Activated gamma-delta T cell treated with anti-CD3 and anti-CD28 coated beads, Interleukin-2, amount 50 U/mL, for 16 hours (primary cell): ENCODE results near the gene DDAH2.
A peak's percentile ranks its signal among the peaks of the same experiment; 100 is the strongest.

ENCODE experiments used
- DNase-seq: peaks from one replicate; pipeline ENCODE4 v3.0.0-alpha.2; 2020; ENCODE audit warnings: low read depth

DDAH2 gene

DNA sequence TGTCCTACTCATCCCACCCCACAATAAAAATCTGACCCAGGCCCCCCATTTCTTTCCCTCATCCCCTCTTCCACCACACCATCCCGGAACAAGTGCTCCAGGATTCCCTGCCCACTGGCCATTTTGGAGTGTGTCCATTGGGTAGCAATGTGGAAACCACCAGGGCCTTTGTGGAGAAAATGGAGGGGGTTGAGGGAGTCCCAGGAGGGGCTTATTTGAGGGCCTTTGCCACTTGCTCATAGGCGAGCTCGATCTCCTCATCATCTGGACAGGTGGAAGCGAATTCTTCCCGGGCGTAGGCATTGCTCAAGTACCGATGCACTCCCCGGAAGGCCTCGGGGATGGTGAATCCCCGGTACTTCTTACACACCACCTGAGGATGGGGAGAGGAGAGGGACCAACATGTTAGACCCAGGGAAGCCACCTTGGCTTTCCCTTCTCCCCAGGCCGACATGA, 1.6 kb upstream of the DDAH2 start:
- no peak for DNase-seq

GRCh38 chr6:31729979-31730630, 1.0 kb upstream of the DDAH2 start:
- DNase-seq: peak; percentile 56

- DNase-seq: peak; percentile 71
These were observed 448 bp upstream of the DDAH2 start for GRCh38 chr6:31729515-31729978.

GRCh38 chr6:31727717-31728671, 1.1 kb downstream of the DDAH2 start:
- no peak for DNase-seq

DNA sequence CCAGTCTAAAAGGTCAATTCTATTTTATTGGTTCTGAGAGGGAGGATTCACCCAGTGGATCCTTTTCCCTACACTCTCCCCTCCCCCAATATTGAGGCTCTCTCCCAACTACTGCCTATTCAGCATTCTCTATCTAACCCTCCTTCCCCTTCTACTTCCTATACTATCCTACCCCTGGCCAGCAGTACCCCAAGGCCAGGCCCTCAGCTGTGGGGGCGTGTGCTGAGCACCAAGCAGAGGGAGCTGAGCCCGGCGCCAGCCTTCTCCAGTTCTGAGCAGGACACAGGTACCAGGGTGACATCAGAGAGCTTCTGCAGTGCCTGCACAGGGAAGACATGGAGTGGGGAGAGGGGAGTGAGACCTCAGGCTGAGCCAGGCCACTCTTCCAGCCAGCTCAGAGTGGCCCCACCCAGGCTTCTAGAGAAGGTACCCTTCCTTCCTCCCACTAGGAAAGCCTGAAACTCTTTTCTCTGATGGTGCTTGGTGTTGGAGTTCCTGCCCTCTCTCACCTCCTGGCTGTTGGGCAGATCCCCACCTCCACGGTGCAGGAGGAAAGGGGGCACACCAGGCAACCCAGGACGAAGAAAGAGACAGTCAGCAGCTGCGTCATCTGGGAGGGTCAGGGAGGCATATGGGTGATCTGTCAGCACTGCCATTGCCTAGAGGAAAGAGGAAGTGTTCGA, 1.9 kb downstream of the DDAH2 start:
- no peak for DNase-seq

DNA sequence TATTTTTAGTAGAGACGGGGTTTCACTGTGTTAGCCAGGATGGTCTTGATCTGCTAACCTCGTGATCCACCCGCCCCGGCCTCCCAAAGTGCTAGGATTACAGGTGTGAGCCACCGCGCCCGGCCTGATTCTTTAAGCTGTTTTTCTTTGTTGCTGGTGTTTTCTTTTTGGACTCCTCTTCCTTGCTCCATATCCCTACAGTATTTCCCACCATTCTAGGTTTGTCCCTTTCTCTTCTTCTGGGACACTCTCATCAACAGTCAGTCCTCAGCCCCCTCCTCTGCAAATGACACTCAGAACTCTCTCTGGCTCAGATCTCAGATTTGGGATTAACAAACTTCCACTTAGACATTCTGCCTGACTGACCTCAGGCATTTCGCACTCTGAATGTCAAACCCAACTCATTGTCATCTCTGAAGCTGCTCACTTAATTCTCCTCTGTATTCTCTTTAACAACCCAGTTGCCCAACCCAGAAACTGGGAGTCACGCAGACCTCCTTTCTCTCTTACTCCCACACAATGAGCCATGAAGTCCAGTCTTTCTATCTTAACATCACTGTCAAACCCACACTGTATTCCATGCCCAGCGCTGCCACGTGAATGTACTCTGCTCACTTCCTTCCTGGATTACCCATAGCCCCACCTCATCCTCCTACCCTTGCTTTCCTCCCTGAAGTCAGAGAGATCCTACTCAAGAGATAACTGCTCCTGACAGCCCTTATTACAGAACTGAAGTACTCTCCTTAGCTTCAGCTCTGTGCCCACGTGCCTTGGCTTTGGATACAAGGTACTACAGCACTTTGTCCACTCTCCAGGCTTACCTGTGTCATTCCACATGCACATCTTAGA, 3.4 kb downstream of the DDAH2 start:
- DNase-seq: no peak

GRCh38 chr6:31723980-31724691, 5.0 kb downstream of the DDAH2 start:
- DNase-seq: no peak

- DNase-seq: no peak
These were observed 5.7 kb downstream of the DDAH2 start, which contains the start of gene MPIG6B for GRCh38 chr6:31723245-31723979. MPIG6B (plus strand) TSS chr6:31723373; CDS start chr6:31723384, 11 bp downstream.

GRCh38 chr6:31722173-31722572, 6.9 kb downstream of the DDAH2 start:
- no peak for DNase-seq

GRCh38 chr6:31721351-31722020, 7.6 kb downstream of the DDAH2 start, which contains the start of gene LY6G6C:
LY6G6C (minus strand) TSS chr6:31721746; CDS start chr6:31721679, 67 bp downstream.
- no peak for DNase-seq

DNA sequence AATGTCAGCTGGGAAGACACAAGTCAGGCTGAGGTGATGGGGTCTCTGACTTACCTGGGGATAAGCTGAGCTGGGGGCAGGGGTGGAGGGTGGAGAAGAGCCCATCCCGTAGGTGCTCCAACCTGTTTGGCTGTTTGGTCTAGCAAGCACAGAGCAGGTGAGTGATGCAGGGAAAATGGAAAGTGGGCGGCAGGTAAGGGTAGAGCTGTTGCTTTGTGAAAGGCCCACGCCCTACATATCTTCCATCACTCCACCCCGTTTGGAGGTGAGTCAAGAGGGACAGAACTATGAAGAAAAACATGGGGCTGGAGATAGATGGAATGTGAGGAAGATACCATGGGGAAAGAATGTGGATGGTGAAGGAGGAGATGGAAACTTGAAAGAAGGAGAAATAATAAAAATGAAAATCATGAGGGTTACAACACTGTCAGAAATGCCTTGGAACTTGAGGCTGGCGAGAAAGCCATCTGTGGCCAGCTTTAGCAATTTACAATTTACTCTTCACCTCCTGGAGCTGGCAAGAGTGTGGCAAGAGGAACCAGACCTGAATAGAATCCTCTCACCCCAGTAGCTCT, 8.8 kb downstream of the DDAH2 start:
- DNase-seq: no peak

GRCh38 chr6:31719001-31719400, 10.1 kb downstream of the DDAH2 start:
- DNase-seq: no peak

- no peak for DNase-seq
These were observed 10.8 kb downstream of the DDAH2 start for GRCh38 chr6:31718265-31718664.

GRCh38 chr6:31717499-31718222, 11.4 kb downstream of the DDAH2 start:
- no peak for DNase-seq

DNA sequence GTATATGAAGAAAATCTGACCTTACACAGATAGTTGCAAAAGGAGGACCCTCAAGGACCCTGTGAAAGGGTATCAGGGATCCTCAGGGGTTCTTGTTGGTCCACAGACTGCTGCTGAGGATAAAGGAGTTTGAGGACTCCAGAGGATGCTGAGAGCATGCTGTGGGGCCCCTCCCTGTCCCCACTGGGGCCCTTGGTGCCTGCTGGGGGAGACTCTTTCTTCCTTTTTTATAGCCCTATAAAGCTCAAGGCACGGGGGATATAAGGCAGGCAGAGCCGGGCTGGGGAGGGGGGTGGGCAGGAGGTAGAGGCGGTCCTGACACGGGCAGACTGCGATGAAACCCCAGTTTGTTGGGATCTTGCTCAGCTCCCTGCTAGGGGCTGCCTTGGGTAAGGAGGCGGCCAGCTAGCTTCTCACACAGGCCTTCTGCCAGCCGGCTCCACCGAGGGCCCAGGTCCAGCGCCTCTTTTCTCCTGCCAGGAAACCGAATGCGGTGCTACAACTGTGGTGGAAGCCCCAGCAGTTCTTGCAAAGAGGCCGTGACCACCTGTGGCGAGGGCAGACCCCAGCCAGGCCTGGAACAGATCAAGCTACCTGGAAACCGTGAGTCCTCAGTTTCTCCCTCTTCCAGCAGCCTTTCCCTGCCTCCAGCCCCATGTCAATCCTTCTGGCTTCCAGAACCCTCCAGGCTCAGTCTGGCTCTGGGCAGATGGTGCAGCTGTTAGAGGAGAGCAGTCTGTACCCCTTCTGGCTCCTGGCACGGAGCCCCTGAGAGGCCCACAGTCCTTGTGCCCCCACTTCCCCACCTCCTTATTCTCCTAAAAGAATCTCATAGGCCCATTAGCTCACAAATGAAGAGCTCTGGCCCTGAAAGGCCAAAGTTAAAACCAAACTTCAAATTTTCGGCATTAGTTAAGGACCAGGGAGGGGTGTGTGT, 13.8 kb downstream of the DDAH2 start, which contains the start of gene LY6G6D:
TSS of gene LY6G6D (plus strand) at position 327 of the 937 bp plus-strand sequence. CDS start at position 335, 8 bp downstream.
- DNase-seq: no peak

GRCh38 chr6:31713991-31714684, 15.0 kb downstream of the DDAH2 start:
- DNase-seq: no peak
